ENCODE measurements around the gene OR8D4.

DNA sequence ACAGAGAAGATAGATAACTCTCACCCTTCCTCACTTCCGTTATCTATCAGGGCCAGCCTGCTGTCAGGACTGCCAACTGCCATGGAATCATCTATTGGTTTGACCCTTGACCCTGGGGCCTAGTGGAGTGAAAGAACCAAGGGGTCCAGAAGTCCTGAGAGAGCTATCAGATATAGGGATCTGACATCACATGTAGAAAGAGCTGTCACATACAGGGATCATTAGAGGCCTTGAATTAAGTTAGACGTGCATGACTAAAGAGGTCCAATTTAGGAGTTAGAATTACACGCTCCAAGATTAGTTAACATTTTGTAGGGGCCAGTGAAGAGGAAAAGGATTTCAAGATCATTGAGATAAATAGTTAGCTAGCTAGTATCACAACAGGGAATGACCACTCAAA lies 16.4 kb upstream of the OR8D4 start, which contains the start of gene TMEM225:
- TF ChIP-seq, protein P1, sequence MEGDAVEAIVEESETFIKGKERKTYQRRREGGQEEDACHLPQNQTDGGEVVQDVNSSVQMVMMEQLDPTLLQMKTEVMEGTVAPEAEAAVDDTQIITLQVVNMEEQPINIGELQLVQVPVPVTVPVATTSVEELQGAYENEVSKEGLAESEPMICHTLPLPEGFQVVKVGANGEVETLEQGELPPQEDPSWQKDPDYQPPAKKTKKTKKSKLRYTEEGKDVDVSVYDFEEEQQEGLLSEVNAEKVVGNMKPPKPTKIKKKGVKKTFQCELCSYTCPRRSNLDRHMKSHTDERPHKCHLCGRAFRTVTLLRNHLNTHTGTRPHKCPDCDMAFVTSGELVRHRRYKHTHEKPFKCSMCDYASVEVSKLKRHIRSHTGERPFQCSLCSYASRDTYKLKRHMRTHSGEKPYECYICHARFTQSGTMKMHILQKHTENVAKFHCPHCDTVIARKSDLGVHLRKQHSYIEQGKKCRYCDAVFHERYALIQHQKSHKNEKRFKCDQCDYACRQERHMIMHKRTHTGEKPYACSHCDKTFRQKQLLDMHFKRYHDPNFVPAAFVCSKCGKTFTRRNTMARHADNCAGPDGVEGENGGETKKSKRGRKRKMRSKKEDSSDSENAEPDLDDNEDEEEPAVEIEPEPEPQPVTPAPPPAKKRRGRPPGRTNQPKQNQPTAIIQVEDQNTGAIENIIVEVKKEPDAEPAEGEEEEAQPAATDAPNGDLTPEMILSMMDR (IDR thresholded peaks at IDR 0.05), result no peak
- TF ChIP-seq POLR2A (IDR thresholded peaks at IDR 0.05), result no peak
